Measurements from ENCODE around the gene TULP4.
"Not testable (repeated sequence)": the region's sequence is repeated elsewhere in the genome, so short reads cannot be mapped to it uniquely, and the experiment has no call there.

TULP4 gene

GRCh38 chr6:158475344-158476302, 163.4 kb downstream of the TULP4 start:
- no peak for DNase-seq

GRCh38 chr6:158476389-158476788, 164.1 kb downstream of the TULP4 start:
- DNase-seq: no peak

- not testable (repeated sequence) for DNase-seq
These were observed 165.5 kb downstream of the TULP4 start for GRCh38 chr6:158477722-158478121.

GRCh38 chr6:158480989-158481388, 168.7 kb downstream of the TULP4 start:
- no peak for DNase-seq

DNA sequence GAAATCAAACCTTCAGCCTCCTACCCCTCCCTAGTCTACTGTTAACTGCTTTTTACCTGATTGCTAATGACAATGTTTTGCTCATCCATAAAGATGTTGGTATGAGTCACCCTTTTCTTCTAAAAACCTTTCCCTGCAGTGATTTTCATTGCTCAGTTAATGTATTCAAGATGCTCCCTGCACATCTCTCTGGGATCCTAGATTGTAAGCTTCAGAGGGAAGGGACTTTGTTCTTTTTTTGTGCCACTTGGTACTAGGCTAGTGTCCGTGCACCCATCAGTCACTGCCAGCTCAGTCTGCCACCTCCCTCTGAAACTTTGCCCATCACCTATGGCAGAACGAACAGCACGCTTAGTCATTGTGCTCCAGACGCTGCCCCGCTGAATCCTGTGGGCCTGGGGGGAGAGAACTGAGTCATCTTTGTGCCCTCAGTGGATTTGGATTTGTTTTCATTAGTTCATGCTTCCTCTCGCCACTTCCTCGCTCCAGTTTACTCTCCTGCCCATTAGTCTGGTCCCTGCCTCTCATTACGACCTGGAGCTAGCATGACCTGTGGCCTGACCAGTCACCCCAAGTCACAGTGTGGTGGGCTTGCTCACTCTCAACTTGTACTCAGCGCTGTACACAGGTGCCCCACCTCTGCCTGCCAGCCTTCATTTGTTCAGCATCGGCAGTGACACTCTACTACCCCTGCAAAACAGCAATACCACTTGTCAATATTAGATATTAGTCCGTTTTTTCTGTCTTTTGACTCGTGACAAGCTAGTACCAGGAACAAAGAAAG, 169.6 kb downstream of the TULP4 start:
- no peak for DNase-seq

- no peak for DNase-seq
These were observed 173.2 kb downstream of the TULP4 start for GRCh38 chr6:158485431-158485830.

- no peak for DNase-seq
These were observed 175.2 kb downstream of the TULP4 start for GRCh38 chr6:158487495-158487894.

DNA sequence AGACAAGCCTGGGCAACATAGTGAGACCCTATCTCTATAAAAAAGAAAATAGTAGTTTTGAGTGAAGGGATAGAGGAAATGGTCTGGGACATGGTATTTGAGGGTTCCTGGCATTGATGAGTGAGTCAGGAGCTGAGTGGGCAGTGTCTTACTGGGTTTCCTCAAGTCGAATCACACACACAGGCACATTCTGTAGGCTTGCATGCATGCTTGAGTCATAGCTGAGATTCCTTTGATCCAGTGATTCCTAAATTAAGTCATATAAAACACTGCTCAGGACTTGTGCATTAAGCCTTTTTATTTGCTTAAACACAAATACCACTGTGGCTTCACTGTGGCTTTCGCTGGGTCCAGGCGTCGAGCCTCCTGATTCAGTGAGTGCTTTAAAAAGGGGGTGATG, 175.8 kb downstream of the TULP4 start:
- DNase-seq: no peak

GRCh38 chr6:158489441-158489840, 177.2 kb downstream of the TULP4 start:
- DNase-seq: no peak

DNA sequence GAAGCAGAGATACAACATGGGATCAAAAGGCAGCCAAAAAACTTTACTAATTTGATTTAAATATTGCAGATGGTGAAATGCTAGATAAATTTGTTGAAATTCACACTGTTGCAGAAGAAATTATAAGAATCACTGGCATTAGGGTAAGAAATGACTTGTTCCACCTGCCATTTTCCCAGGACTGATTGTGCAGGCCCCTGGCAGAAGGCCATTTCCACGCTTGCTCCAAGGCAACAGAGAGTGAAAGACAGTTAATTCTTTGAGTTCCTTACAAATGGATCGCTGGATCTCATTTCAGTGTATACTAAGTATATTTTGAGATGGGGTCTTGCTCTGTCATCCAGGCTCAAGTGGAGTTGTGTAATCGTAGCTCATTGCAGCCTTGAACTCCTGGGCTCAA, 180.6 kb downstream of the TULP4 start:
- DNase-seq: no peak

GRCh38 chr6:158496700-158497099, 184.4 kb downstream of the TULP4 start:
- no peak for DNase-seq

DNA sequence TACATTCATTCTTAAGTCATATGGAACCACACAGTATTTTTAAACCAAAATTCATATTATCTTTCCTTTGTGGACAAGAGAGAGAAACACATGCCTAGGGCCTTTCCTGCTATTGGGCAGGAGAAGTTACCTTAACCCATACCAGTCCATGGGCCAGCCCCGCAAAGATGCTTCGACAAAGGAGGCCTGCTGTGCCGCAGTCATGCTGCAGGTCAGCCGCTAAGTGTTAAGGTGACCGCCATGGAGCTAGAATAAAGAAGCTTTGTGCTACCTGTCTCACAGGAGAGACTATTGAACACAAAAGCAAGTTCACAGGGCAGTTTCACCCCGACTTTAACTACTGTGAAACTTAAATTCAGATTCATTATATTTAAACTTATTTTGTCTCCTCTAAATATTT, 185.4 kb downstream of the TULP4 start:
- DNase-seq: no peak

DNA sequence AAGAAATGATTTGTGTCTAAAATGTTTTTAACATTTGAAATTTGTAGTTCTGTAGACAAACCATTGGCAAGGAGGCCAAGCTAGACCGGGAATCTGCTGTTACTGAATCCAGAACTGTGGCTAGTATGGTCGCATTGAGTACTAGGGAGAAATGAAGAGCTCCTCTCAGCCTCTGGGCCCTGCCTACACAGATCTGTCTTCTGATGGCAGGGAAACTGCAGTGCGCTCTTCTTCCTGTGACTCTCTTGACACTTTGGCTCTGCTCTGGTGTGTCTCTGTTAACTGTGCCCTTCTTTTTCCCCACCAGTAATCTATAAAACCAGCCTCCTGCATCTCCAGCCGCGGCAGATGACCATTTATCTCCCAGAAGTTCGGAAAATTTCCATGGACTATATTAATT, 186.1 kb downstream of the TULP4 start:
- DNase-seq: no peak

DNA sequence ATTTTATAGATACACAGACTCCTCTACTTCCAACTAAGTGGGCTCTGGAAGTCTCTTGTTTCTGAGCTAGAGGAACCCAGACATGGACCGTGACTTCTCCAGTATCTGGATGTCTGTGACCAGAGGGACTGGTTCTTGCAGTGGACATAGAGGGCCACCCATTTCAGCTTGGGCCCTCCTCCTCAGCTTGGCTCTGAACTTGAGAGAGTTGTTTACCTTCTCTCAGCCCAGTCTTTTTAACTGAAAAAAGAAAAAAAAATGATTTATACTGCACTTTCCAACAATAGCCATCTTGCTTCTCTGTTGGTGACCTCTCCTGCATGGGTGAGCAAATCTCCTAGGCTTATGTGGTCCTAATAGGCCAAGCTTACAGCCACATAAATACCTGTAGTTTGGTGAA, 187.3 kb downstream of the TULP4 start:
- DNase-seq: no peak

DNA sequence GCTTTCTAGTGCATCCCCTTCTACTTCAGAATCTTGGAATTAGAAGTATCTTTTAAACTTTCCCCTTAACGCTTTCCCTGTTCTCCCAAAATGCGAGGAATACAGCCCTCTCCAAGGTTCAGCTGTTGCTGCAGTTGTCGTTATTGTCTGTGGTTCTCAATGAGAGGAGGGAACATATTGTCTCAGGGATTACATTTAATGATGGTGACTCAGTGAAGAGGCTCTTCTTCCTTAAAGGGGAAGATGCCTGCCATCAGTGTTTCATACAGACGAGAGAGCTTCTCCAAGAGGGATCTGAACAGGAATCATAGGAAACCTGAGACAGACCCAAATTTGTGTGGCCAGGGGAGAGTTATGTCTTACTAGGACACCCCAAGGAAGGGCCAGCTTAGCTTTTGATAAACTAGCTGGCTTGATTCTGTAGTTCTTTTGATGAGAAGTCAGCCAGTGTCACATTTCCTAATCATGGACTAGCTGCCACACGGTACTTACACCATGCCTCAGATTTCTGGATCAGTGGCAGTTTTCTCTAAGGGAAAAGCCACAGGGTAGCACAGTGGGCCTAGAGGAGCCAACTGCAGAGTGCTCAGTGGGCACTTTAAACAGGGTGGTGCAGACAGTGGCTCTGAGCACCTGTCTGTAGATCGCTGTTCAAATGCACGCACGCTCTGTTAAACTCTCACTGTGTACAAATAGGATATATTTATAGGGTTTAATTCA, 187.9 kb downstream of the TULP4 start:
- no peak for DNase-seq

DNA sequence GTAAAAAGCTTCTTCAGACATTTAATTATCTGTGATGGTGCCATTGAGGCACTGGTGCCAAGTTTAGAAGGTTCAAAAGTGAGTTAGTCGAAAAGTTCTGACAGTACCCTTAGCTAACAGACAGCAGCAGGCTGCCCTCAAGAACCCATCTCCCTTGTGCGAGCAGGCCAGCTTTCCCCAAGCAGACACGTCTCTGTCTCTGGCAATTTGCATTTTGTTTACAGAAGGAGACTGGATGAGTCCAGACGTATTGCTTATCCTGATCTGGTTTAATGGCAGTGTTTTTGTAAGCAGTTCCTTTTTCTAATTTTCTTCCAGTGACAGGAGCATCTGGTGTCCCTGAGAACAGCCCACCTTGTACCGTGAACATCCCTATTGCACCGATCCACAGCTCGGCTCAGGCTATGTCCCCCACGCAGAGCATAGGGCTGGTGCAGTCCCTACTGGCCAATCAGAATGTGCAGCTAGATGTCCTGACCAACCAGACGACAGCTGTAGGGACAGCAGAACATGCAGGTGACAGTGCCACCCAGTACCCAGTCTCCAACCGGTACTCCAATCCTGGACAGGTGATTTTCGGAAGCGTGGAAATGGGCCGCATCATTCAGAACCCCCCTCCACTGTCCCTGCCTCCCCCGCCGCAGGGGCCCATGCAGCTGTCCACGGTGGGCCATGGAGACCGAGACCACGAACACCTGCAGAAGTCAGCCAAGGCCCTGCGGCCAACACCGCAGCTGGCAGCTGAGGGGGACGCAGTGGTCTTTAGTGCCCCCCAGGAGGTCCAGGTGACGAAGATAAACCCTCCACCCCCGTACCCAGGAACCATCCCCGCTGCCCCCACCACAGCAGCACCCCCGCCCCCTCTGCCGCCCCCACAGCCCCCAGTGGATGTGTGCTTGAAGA, 189.3 kb downstream of the TULP4 start:
- DNase-seq: no peak

GRCh38 chr6:158502263-158502950, 190.1 kb downstream of the TULP4 start:
- no peak for DNase-seq

GRCh38 chr6:158503222-158503621, 191.0 kb downstream of the TULP4 start:
- no peak for DNase-seq

GRCh38 chr6:158503846-158504245, 191.6 kb downstream of the TULP4 start:
- DNase-seq: no peak

GRCh38 chr6:158505194-158505593, 192.9 kb downstream of the TULP4 start:
- DNase-seq: no peak

DNA sequence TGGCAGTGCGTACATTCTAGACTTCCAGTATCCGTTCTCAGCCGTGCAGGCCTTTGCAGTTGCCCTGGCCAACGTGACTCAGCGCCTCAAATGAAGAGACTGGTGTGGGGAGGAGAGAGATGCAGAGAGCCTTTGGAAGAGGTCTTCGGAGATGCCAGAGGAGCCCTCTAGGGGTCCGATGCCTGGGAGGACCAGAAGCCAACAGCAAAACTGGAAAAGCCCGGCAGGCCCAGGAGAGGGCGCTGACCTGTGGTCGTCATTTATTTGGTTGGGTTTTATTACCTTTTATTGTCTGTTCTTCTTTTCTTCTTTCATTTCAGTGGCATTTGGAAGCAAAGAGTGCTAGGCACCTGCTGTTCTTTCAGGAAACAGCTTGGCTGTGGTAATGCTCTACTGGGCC, 194.3 kb downstream of the TULP4 start:
- DNase-seq: no peak

DNA sequence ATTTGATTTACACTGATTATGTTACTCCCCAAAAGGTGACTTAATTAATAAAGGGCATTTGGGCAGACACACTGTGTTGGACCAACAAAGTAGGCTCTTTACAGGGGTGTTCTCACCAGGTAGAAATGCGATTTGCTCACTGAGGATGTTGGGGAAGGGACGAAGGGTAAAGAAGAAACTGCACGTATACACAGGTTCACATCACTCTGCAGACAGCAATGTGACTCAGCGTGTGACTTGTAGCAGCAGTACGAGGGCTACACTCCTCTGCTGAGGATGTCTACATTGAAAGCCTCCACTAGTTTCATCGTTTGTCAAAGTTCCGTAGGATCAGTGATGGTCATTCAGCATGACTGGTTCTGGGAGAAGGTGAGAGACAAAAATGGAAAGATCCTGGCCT, 194.9 kb downstream of the TULP4 start:
- no peak for DNase-seq

Measured in activated naive CD4-positive, alpha-beta T cell (primary cell).